NCI-H1436 (cell line): Measurements from ENCODE around the gene LENG1.
A peak's percentile ranks its signal among the peaks of the same experiment; 100 is the strongest.

Experiments used
- DNase-seq: peaks from one replicate; lab custom pipeline; 2025; lab: John Stamatoyannopoulos, UW

Gene LENG1

DNA sequence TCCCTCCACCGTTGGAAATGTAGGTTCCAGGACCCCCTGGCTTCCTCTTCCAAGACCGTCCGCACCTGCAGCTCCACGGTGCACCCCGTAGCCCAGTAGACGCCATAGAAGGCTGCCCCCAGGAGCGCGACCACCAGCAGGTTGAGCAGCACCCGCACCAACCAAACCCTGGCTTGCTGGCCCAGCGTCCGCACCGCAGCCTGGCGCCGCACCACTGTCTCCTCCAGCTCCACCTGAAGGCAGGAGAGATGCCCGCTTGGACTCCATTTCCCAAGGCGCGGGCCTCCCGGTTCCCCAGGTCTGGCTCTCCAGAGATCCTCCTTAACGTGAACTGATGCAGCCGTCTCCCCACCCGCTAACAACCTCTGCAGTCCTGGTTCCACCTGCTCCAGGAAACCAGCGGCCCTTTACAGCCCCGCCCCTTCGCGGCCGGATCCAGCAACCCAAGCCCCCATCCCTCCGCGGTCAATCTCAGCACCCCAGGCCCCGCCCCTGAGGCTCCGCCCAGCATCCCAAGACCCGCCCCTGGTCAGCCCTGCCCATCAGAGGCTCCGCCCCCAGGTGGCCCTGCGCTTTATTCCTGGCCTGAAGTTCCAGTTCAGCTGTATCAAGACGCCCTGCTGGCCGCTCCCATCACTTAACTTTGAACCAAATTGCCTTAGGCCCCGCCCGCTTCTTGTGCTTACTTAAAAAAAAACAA lies 5.0 kb upstream of the LENG1 start:
- DNase-seq, result no peak

DNA sequence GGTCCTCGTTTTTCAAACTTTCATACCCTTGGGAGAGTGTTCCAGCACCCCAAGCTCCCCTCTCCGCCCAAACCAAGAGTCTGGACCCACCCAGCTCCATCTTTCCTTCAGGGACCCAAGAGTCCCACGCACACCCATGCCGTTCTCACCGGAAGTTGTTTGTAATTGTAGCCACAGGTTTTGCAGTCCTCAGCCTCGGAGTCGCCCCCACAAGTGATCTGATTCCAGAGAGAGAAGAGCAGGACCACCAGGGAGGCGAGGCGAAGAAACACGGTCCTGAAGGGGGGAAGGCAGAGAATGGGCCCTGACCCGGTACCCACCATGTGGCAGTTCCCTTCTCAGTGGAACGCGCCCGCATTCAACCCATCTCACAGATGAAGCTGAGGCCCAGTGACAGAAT lies 3.4 kb upstream of the LENG1 start:
- no peak for DNase-seq

DNA sequence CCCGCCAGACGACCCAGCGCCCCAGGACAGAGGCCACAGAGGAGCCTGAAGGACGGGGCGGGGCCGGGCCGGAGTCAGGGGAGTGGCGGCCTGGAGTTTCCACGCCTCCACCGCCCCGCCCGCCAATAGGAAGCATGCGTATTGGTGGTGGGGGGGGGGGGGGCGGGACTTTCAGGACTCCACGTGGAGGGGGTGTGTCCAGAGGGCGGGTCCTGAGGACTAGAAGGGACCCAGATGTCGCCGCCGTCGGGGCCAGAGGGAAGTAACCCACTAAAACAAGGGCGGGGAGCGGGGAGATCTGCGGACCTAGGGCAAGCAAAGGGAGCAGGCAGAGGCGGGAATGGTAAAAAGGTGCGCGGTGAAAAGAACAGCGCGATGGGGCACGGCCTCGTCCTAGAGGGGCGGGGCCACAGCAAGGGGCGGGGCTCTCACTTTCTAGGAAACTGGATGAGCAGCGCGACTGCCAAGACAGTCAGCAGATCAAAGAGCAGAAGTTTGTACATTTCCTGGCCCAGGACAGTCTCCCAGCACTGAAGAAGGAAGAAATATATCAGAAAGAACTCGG lies 2.8 kb upstream of the LENG1 start:
- peak; percentile 51 for DNase-seq

DNA sequence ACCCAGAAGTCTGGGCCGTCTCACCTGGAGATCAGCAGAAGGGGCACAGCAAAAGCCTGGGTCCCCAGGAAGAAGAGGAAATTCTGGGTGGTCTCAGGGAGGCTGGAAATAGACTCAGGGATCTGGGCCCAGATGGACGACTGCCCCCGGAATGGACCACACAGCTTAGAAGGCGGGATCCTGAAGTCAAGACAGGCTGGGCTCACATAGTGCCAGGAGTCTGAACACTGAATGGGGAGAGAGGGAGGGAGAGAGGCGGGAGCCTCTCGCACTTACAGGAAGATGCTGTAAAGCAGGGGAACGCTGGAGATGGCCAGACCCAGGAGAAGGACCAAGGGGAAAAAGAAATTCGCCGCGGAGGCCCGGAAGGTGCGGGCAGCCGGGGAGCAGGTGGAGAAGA lies 1.3 kb upstream of the LENG1 start:
- no peak for DNase-seq

DNA sequence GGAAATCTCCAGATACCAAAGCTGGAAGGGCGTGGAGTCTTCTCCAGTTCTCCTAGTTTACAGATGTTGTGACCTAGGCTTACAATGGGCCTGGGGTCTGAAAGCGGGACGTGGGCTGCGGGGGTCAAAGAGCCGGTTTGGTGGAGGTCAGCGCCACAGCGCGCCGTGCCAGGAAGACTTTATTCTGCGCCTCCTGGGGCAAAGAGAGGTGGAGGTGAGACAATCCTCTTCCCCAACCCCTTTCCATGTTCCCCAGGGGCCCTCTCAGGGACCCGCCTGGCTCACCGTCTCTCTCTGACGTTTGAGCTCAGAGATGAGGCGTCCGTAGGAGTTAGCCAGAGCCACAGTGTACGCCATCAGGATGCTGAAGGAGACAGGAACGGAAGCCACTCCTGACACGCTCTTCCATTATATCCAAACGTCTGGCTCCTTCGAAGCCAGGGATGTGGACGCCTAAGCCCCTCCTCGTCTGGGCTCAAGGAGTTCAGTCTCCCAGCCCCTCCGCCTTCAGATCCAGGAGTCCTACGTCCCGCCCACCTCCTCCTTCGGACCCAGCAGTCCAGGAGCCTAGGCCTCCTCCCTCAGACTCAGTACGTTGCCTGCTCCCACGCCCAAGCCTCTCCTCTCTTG lies 776 bp upstream of the LENG1 start:
- peak; percentile 55 for DNase-seq

DNA sequence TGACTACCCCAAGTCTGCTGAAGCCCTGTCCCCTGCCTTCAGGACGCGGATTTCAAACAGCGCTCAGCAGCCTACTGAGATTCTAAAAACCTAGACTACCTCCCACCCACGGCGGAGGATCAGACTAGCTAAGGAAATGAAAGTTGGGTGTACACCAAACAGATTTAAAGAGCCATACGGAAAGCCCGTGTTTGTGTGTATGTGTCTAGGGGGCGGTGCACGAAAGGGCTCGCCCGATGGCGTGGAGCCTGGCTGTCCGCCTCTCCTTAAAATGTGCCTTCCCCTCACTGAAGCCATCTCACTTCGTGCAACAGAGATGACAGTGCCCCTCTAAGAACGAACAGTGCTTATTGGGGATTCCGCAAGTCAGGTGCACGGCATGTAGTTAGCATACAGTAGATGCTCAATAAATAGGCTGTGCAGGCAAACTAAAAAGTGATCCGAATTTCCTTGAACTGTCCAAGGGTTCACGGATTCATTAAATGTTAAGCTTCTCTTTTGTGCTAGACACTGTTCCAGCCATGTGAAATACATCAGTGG lies 639 bp downstream of the LENG1 start:
- DNase-seq, result no peak

DNA sequence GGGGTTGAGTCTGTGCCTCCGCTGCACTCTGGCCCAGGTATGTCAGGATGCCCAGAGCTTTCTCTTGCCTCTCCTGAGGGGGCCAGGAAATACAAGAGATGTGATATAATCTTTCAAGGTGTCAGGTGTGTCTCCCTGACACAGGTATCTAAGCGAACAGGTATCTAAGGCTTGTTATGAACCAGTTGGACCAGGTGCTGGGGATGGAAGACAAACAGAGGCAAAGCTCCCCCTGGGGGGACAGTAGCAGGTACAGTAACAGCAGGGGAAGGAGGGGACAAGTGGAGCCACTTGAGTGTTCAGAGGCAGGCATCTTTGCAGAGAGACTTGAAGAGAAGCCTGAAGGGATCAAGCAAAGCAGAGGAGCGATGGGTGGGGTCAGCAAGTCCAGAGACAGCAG lies 2.6 kb downstream of the LENG1 start:
- no peak for DNase-seq

DNA sequence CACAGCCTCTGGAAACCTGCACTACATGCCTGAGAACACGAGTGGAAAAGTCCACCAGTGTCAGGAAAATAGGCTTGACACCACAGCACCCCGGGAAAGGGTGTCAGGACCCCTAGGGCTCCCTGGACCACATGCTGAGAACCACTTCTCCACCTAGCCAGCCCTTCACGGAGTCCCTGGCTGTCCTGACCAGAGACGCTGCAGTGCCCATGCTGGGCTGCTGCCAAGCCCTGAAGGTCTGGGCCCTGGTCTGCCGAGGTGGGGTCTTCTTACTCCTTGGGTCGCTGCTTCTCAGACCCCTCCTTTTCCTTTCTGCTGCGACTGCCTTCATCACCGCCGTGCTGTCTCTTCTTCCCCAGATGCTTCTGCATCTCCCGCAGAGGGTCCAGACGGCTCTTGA lies 3.0 kb downstream of the LENG1 start:
- DNase-seq, result no peak

DNA sequence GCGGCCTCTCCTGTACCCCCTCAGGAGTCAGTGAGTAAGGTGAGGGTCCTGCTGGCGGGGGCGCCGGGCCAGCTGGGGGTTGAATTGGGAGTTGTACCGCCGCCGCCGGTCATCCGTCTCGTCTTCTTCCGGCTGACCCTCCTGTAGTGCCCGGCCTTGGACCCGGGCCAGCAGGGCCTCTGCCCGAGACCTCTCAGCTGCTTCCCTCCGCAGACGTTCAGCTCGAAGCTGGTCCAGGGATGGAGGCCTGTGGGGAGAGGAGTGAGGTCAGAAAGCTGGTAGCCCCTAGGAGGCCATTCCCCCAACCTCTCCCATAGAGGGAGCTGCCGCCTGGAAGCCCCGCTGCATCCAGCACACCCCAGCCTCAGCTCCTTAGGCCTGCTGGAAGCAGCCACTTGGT lies 3.8 kb downstream of the LENG1 start:
- no peak for DNase-seq

DNA sequence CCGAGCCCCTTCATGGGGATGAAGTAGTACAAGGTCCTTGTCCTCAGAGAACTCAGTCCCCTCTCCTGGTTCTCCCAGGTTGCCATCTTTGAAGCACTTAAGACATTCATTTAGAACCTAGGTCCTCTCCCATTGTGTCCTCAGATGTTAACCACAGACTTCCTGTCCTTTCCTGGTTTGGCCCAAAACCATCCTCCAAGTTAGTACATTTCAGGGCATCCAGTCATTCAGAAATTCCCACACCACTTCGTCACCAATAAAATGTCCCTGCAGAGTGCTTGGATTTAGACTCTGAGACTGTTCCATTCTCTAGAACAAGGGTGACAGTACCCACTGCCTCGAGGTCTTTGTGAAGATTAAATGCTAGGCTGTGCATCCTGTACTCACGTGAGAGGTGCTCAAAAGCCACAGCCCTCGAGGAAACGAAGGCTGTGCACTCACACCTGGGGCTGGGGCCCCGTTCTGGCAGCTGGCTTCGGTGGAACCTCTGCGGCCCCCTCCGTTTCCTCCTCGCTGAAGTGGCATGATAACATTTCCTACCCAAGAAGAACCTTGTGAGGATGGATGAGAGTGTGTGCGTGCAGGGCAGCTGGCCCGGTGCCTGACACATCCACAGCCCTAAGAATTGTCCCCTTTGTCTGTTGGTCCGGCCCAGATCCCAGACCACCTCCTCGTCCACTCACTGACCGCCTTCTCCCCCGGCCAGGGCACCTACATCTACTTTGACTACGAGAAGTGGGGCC lies 4.7 kb downstream of the LENG1 start:
- no peak for DNase-seq

DNA sequence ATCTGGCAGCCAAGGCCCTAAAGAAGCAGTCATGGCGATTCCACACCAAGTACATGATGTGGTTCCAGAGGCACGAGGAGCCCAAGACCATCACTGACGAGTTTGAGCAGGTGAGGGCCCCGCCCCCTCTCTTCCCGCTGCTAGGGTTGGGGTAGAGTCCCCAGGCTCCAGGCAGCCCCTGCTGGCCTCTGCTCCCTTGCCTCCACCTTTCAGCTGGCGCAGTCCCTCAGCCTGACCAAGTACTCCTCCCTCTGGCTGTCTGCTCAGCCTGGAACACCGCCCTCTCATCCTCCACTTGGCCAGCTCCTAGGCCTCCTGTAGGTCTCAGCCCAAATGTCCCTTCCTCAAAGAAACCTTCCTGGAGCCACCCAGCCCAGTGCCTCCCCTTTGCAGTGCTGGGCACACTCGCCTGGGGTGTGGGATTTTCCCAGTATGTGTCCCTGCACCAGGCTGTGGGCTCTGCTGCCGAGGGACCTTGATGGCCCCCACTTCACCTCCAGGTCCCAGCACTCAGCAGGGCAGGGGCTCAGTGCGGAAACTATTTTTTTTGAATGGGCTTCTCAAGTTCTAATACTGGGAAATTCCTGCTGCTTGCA lies 5.7 kb downstream of the LENG1 start:
- no peak for DNase-seq

DNA sequence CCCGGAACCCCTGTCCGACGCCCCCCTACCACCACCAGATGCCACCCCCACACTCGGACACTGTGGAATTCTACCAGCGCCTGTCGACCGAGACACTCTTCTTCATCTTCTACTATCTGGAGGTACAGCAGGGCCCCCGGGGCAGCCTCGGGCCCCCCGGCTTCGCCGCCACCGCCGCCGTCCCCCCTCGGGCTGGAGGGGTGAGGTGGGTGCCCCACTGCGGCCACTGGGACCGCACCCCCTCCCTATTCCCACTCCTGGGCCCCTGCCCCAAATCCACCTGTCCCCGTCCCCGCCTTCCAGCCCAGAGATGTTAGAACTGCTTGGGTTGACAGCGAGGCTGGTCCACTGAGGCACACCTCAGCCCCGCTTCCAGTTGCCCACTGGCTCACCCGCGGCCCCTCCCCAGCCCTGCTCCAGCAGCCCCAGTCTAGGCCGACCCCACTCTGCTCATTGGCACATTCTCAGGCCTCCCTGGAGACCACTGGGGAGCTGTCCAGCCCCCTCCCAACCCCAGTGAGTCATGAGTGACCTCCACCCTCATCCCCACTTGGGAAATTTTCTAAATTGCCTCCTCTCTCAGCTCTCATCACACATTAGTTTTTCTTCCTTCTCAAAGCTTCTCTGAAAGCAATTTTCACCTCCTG lies 6.5 kb downstream of the LENG1 start:
- no peak for DNase-seq

DNA sequence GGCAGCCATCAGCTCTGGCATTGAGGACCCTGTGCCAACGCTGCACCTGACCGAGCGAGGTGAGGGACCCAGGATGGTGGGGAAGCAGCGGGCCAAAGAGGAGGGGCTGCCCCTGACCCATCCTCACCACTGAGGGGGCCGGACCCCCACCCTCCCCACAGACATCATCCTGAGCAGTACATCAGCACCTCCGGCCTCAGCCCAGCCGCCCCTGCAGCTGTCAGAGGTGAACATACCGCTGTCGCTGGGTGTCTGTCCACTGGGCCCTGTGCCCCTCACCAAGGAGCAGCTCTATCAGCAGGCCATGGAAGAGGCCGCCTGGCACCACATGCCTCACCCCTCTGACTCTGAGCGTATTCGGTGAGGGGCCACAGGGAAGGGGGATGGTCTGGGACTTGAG lies 7.3 kb downstream of the LENG1 start:
- no peak for DNase-seq

DNA sequence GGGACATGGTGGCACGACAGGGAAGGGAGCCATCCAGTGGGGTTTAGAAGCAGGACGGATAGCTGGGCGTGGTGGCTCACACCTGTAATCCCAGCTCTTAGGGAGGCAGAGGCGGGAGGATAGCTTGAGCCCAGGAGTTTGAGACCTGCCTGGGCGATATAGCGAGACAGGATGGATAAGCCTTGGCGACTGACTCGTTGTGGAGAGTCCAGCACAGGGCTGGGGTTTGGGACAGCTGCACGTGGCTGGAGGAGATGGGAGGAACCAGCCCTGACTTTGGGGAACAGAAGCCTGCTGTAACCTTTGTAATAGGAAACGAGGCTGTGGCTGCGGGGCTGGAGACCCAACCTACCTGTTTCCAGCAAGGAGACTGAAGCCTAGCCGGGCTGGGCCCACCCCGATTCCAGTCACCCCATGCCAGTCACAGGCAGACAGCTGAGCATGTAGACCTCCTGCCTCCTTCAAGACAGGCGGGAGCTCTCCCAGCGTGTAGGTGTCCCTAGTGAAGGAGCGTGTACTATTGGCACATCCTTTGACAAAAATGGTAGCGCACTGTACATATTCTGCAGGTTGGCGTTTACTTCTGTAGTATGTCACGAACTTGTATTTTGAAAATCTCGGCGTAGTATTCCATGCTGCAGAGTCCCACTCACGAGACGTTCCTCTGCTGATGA lies 8.0 kb downstream of the LENG1 start:
- no peak for DNase-seq

DNA sequence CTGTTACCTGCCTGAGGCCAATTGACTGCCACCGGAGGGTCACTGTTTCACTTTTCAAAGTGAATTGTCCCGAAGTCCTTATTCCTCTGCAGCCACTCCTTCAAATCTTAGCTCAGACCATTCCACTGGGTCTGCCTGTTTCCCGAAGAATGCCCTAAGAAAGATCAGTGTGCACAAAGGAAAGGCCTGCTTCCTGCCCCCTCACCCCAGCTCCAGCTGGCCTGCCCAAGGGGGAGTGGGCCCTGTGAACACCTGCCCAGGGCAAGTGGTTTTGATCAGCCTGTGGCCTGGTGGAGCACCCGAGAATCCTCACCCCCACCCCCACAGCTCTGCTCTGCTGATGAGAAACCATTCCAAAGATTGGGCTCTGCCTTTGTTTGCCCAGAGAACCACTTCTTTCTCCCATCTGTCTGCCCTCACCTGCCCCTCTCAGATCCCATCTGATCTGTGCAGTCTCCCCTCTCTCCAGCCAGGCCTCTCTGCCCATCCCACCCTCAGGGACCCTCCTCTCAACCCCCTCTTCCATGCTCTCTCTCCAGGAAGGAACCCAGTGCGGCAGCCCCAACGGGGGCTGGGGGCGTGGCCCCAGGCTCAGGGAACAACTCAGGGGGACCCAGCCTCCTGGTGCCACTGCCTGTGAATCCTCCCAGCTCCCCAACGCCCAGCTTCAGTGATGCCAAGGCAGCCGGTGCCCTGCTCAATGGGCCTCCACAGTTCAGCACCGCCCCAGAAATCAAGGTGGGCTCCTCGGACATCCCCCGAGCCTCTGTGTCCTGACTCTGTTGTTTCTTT lies 10.3 kb downstream of the LENG1 start:
- no peak for DNase-seq

DNA sequence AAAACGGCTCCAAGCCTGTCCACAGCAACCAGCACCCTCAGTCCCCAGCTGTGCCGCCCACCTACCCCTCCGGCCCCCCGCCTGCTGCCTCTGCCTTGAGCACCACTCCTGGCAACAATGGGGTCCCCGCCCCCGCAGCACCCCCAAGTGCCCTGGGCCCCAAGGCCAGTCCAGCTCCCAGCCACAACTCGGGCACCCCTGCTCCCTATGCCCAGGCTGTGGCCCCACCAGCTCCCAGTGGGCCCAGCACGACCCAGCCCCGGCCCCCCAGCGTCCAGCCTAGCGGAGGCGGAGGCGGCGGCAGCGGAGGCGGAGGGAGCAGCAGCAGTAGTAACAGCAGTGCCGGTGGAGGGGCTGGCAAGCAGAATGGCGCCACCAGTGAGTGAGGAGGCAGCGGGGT lies 11.4 kb downstream of the LENG1 start:
- no peak for DNase-seq

DNA sequence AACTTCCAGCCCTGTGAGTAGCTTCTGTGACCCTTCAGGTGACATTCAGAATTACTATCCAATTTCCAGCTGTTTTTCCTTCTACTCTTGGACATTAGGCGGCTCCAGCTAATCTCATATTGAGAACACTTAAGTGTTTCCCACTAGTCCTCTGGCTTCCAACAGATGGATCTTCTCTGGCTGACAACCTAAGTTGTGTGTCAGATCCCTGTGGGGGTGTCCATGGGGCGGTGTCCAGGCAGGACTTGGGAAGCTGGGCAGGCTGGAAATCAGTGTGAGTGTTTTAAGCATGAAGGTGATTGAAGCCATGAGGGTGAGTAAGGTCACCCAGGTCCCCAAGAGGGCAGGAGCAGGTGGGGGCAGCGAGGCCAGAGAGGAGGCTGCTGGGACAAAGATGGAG lies 11.8 kb downstream of the LENG1 start:
- no peak for DNase-seq

DNA sequence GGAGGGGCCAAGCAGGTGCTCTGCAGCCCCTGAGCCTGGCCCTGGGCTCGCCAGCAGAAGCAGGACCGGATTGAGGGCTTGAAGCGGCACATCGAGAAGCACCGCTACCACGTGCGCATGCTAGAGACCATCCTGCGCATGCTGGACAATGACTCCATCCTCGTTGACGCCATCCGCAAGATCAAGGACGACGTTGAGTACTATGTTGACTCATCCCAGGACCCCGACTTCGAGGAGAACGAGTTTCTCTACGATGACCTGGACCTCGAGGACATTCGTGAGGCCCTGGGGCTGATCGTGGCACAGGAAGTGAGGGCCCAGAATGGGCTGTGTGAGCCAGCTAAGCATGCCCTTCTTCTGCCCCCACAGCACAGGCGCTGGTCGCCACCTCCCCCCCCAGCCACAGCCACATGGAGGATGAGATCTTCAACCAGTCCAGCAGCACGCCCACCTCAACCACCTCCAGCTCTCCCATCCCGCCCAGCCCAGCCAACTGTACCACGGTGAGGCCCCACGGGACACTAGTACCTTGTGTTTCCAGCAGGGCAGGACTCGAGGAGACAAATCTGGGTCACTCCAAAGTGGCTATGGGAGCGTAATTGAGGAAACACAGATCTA lies 13.9 kb downstream of the LENG1 start:
- DNase-seq, result no peak

DNA sequence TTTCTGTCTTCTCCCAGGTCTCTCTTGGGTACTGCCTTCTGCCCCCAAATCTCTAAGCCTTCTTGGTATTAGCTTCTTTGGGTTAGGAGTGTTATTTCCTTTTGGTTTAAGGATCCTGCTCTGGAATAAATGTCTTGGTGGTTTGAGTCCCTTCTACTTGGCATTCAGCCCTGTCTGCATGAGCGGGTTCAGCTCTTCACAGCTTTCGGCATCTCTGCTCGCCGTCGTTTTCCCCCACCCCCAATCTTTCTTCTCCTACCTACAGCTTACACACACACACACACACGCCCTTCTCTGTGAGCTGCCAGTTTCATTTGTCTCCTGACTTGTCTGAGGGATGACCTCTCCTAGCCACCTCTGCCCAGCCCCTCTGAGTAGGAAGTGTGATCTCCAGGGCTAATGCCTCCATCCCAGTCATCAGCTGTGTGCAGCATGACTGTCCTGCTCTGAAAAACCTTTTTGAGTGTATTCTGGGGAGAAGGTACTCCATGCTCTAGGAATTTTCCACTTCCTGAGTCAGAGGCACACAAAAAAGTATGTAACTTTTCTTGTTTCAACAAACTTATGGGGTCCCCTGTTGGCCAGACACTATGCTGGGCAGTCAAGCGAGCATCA lies 17.2 kb downstream of the LENG1 start:
- no peak for DNase-seq

DNA sequence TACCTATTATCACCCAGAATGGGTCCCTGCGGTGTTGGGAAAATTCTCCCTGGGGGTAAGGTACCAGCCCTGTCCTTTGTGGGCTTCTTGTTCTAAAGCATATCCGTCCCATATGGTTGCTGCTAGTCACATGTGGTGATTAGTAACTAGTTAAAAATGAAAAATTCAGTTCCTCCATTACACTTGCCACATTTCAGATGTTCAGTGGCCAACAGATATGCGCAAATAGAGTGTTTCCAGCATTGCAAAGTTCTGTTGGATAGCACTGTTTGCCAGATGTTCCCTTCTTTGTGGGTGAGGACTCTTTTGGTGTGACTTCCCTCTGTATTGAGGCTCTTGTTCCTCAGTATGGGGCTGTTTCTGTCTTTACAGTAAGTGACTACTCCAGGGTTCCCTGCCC lies 18.2 kb downstream of the LENG1 start:
- no peak for DNase-seq
